GM23338 (cell line): Measurements from ENCODE around the gene ZDHHC4. TPM values are rescaled to one million over a fixed set of nuclear protein-coding genes. Genes with fewer than 3 reads are reported as not detected.

ENCODE experiments used
- ATAC-seq: fragments of 200-7000 bp; cut with Tn5 transposase; 3 replicates; pipeline ENCODE4 v1.9.1; 2020
- DNase-seq: peaks from one replicate; pipeline ENCODE4 v3.0.0-alpha.2; 2015; ENCODE audit warnings: low spot score
- H2AFZ ChIP-seq: fragments of 200-600 bp; sonication (generic); 2 replicates; pipeline ENCODE4 v1.8.0; 2016; ENCODE audit warnings: antibody characterized with exemption, mild to moderate bottlenecking, moderate library complexity
- H3F3A ChIP-seq: fragments of 200-600 bp; sonication (generic); replicated peaks from 2 replicates; pipeline ENCODE4 v1.8.0; 2017; ENCODE audit warnings: antibody characterized with exemption, mixed run types, low read depth
- H3K27ac ChIP-seq: fragments of 200-600 bp; sonication (generic); 2 replicates; pipeline ENCODE4 v1.6.1; 2016; ENCODE audit warnings: low read depth
- H3K27me3 ChIP-seq: fragments of 200-600 bp; sonication (generic); 2 replicates; pipeline ENCODE4 v1.8.0; 2016; ENCODE audit warnings: mild to moderate bottlenecking, mixed run types, moderate library complexity; ENCODE audit not compliant: insufficient read depth
- H3K36me3 ChIP-seq: fragments of 200-600 bp; sonication (generic); 2 replicates; pipeline ENCODE4 v1.8.0; 2016; ENCODE audit warnings: mild to moderate bottlenecking; ENCODE audit not compliant: insufficient read depth
- H3K4me1 ChIP-seq: fragments of 200-600 bp; sonication (generic); 2 replicates; pipeline ENCODE4 v1.8.0; 2016; ENCODE audit warnings: mild to moderate bottlenecking, moderate library complexity; ENCODE audit not compliant: insufficient read depth
- H3K4me2 ChIP-seq: fragments of 200-600 bp; sonication (generic); 2 replicates; pipeline ENCODE4 v1.7.1; 2017; ENCODE audit warnings: mixed run types
- H3K4me3 ChIP-seq: fragments of 200-600 bp; sonication (generic); 2 replicates; pipeline ENCODE4 v1.6.1; 2016; ENCODE audit warnings: mixed run types
- H3K79me2 ChIP-seq: fragments of 200-600 bp; sonication (generic); replicated peaks from 2 replicates; pipeline ENCODE4 v1.8.0; 2017; ENCODE audit warnings: mild to moderate bottlenecking; ENCODE audit not compliant: insufficient read depth
- H3K9me2 ChIP-seq: fragments of 200-600 bp; sonication (generic); 2 replicates; pipeline ENCODE4 v1.8.0; 2017; ENCODE audit not compliant: insufficient read depth
- H4K20me1 ChIP-seq: fragments of 200-600 bp; sonication (generic); replicated peaks from 2 replicates; pipeline ENCODE4 v1.8.0; 2017; ENCODE audit warnings: mild to moderate bottlenecking; ENCODE audit not compliant: insufficient read depth
- H3K27ac Mint-ChIP-seq: 2 replicates; pipeline ENCODE4 v1.8.0; 2020; ENCODE audit warnings: inconsistent platforms, mild to moderate bottlenecking, moderate library complexity, mixed read lengths
- H3K27me3 Mint-ChIP-seq: 3 replicates; pipeline ENCODE4 v1.8.0; 2022; ENCODE audit warnings: low read depth, mild to moderate bottlenecking, moderate library complexity, mixed read lengths, inconsistent platforms; ENCODE audit not compliant: insufficient read depth, poor library complexity
- H3K36me3 Mint-ChIP-seq: 3 replicates; pipeline ENCODE4 v1.8.0; 2021; ENCODE audit warnings: low read depth, mild to moderate bottlenecking, inconsistent platforms, moderate library complexity, mixed read lengths
- H3K4me1 Mint-ChIP-seq: 3 replicates; pipeline ENCODE4 v1.8.0; 2020; ENCODE audit warnings: mild to moderate bottlenecking, inconsistent platforms, mixed read lengths
- H3K4me3 Mint-ChIP-seq: 3 replicates; pipeline ENCODE4 v1.8.0; 2021; ENCODE audit warnings: moderate library complexity, mild to moderate bottlenecking, inconsistent platforms, mixed read lengths
- H3K9me3 Mint-ChIP-seq: 3 replicates; pipeline ENCODE4 v1.8.0; 2020; ENCODE audit warnings: moderate library complexity, mild to moderate bottlenecking, inconsistent platforms, mixed read lengths
- CREB1 ChIP-seq: fragments of 250-450 bp; sonication (Bioruptor Pico); IDR thresholded peaks from 2 replicates; pipeline ENCODE4 v1.5.0; 2020; ENCODE audit warnings: low read depth, mild to moderate bottlenecking, moderate library complexity
- CTCF ChIP-seq, 2 experiments: fragments of 200-600 bp in 1 of 2; sonication (generic) in 1 of 2; conservative IDR thresholded peaks; 2 replicates each; pipeline versions ENCODE4 v1.5.1 to v1.6.1; 2016 to 2017; ENCODE audit warnings: antibody characterized with exemption in 2 of 2, low read depth in 2 of 2, mild to moderate bottlenecking in 2 of 2, moderate library complexity in 1 of 2
- EZH2 ChIP-seq: fragments of 200-600 bp; sonication (generic); IDR thresholded peaks from one replicate; pipeline ENCODE4 v1.8.0; 2017; ENCODE audit warnings: antibody characterized with exemption, mild to moderate bottlenecking, low read depth; ENCODE audit not compliant: unreplicated experiment
- EZH2phosphoT487 ChIP-seq: fragments of 200-600 bp; sonication (generic); IDR thresholded peaks from one replicate; pipeline ENCODE4 v1.8.1; 2018; ENCODE audit warnings: antibody characterized with exemption; ENCODE audit not compliant: unreplicated experiment
- JUNB ChIP-seq: IDR thresholded peaks from one replicate; pipeline ENCODE4 v1.6.1; 2016; ENCODE audit warnings: antibody characterized with exemption; ENCODE audit not compliant: unreplicated experiment
- NANOG ChIP-seq: IDR thresholded peaks from 2 replicates; pipeline ENCODE4 v1.6.1; 2016; ENCODE audit warnings: antibody characterized with exemption, borderline replicate concordance
- POLR2AphosphoS5 ChIP-seq: IDR thresholded peaks from 2 replicates; pipeline ENCODE4 v1.6.1; 2016; ENCODE audit warnings: antibody characterized with exemption, low read depth
- REST ChIP-seq: IDR thresholded peaks from one replicate; pipeline ENCODE4 v1.6.1; 2018; ENCODE audit warnings: antibody characterized with exemption; ENCODE audit not compliant: unreplicated experiment
- ZNF114 ChIP-seq: fragments of 250-450 bp; sonication (Bioruptor Pico); IDR thresholded peaks from 2 replicates; pipeline ENCODE4 v1.5.0; 2020; ENCODE audit warnings: mild to moderate bottlenecking, moderate library complexity
- ZNF331 ChIP-seq: fragments of 250-450 bp; sonication (Bioruptor Pico); IDR thresholded peaks from 2 replicates; pipeline ENCODE4 v1.5.0; 2020; ENCODE audit warnings: low read depth, mild to moderate bottlenecking, moderate library complexity
- polyA plus RNA-seq: library from polyadenylated mRNA; unstranded; fragments of >200 nt; fragmentation: Nextera tagmentation; extraction: Ambion mirVana; gene quantifications from 2 replicates; pipeline ENCODE4 v1.2.1, GENCODE V29; 2016
- total RNA-seq: library from RNA; depleted of rRNA; stranded (reverse); fragments of >200 nt; shearing (Covaris generic); gene quantifications from 2 replicates; pipeline ENCODE4 v1.2.3, GENCODE V29; 2014
- TF ChIP-seq, protein P1 (sequence below): IDR thresholded peaks from 2 replicates; pipeline ENCODE4 v1.6.1; 2016; ENCODE audit warnings: antibody characterized with exemption

ZDHHC4 gene
- total and polyA plus RNA-seq, 2 experiments from 2014 or later, result 31.2 to 58.9 TPM

- DNase-seq, result peak; percentile 25
- H3K9me2 ChIP-seq, result no peaks in the 10 kb centered on the region
- H3K4me3 ChIP-seq, result no peak overlapping the region
- peaks cover 7% of the 10 kb centered on the region for H3K27me3 Mint-ChIP-seq
- H3K36me3 ChIP-seq, result no peaks in the 10 kb centered on the region
- no peaks in the 10 kb centered on the region for H3K27me3 ChIP-seq
- H4K20me1 ChIP-seq, result peaks cover 3% of the 10 kb centered on the region; the same call in 1 of the 2 replicates
- H3K4me2 ChIP-seq, result no peak overlapping the region
- H3K79me2 ChIP-seq, result no peaks in the 10 kb centered on the region
- TF ChIP-seq JUNB (no peak), ZNF331 (no peak), CTCF (conservative IDR thresholded peaks at IDR 0.05; ENCODE audit: low read depth in 2 of 2) (no peak)
- H3K27ac Mint-ChIP-seq, result no peak overlapping the region
- no peaks in the 10 kb centered on the region for H3K4me1 ChIP-seq
- H3K27ac ChIP-seq, result no peak overlapping the region
- H3K4me3 Mint-ChIP-seq, result no peak overlapping the region
- peaks cover 33% of the 10 kb centered on the region for H3K36me3 Mint-ChIP-seq
- no peak overlapping the region for H2AFZ ChIP-seq
- no peak for ATAC-seq
- H3K9me3 Mint-ChIP-seq, result no peaks in the 10 kb centered on the region; the same call in 2 of the 3 replicates
- H3K4me1 Mint-ChIP-seq, result no peaks in the 10 kb centered on the region
- H3F3A ChIP-seq, result no peaks in the 10 kb centered on the region
Measured at GRCh38 chr7:6606866-6607583, 29.8 kb downstream of the ZDHHC4 start.

DNA sequence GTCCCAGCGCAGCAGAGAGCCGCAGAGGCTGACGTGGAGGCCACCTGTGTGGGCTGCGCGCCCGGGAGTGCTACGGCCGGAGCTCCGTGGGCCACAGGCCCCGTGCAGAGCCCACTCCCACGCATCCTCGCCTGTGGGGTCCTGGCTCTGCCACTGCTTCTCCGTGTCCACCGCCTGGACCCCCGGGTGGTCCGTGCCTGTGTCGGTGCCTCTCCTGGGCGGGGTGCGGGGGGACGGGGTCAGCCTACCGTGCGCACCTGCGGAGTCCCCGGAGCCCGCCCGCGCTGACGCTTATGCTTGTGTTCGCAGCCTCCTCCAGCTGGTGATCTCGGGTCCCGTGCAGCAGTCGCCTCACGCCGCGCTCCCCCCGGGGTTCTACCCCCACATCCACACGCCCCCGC lies 30.4 kb downstream of the ZDHHC4 start:
- H3K36me3 ChIP-seq, result no peaks in the 10 kb centered on the region
- no peak overlapping the region for H2AFZ ChIP-seq
- Mint-ChIP-seq H3K27me3 (peaks cover 8% of the 10 kb centered on the region), H3K27ac (no peak overlapping the region), H3K36me3 (peaks cover 26% of the 10 kb centered on the region), H3K4me3 (no peak overlapping the region), H3K4me1 (no peaks in the 10 kb centered on the region; the same call in 2 of the 3 replicates), H3K9me3 (no peaks in the 10 kb centered on the region; the same call in 2 of the 3 replicates)
- DNase-seq (peak; percentile 28), ATAC-seq (peak; percentile 52)
- H3K4me1 ChIP-seq, result no peaks in the 10 kb centered on the region
- no peak overlapping the region for H3K4me3 ChIP-seq
- no peaks in the 10 kb centered on the region for H3K79me2 ChIP-seq
- H3K27me3 ChIP-seq, result no peaks in the 10 kb centered on the region
- no peak for TF ChIP-seq NANOG
- no peak for TF ChIP-seq CREB1 (CRISPR knock-in tag)
- no peak for TF ChIP-seq REST
- TF ChIP-seq ZNF331, result no peak
- TF ChIP-seq, protein P1, sequence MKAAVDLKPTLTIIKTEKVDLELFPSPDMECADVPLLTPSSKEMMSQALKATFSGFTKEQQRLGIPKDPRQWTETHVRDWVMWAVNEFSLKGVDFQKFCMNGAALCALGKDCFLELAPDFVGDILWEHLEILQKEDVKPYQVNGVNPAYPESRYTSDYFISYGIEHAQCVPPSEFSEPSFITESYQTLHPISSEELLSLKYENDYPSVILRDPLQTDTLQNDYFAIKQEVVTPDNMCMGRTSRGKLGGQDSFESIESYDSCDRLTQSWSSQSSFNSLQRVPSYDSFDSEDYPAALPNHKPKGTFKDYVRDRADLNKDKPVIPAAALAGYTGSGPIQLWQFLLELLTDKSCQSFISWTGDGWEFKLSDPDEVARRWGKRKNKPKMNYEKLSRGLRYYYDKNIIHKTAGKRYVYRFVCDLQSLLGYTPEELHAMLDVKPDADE, result no peak
- TF ChIP-seq EZH2, result no peak
- no peak for TF ChIP-seq POLR2AphosphoS5
- TF ChIP-seq ZNF114 (CRISPR knock-in tag), result no peak
- TF ChIP-seq JUNB, result no peak
- no peak for TF ChIP-seq EZH2phosphoT487
- no peak for TF ChIP-seq CTCF (conservative IDR thresholded peaks at IDR 0.05; ENCODE audit: low read depth in 2 of 2)
- H3K9me2 ChIP-seq, result no peaks in the 10 kb centered on the region
- 0 out of 2 replicates have a peak, but pooled peaks cover under 1% of the 10 kb centered on the region for H4K20me1 ChIP-seq
- H3F3A ChIP-seq, result no peaks in the 10 kb centered on the region
- no peak overlapping the region for H3K4me2 ChIP-seq
- H3K27ac ChIP-seq, result no peak overlapping the region
